Measurements from ENCODE around the gene STARD7.

GRCh38 chr2:96239091-96239490, 30.5 kb upstream of the STARD7 start:
- TF ChIP-seq CTCF (IDR thresholded peaks at IDR 0.05) (no peak), POLR2A (IDR thresholded peaks at IDR 0.05) (no peak)
